GM12878 (cell line): ENCODE data around the gene ABI1. TPM values are rescaled to one million over a fixed set of nuclear protein-coding genes. Genes with fewer than 3 reads are reported as not detected.

Experiments used
- ATAC-seq: fragments of 200-7000 bp; cut with Tn5 transposase; 3 replicates; pipeline ENCODE4 v1.9.1; 2020; ENCODE audit warnings: mild to moderate bottlenecking, moderate library complexity
- BruUV-seq: library from RNA; stranded (reverse); fragments of 400-500 nt; replicated peaks from 2 replicates; lab custom pipeline; 2021; lab: Mats Ljungman, UMichigan
- CTCF ChIA-PET: fragments of 300-600 bp; sonication (Branson Sonifier 250); formaldehyde crosslinking; extraction: SDS; loops from one replicate; lab custom pipeline; 2021; ENCODE audit warnings: inconsistent platforms; lab: Yijun Ruan, JAX
- POLR2A ChIA-PET: fragments of 350-600 bp; formaldehyde crosslinking; extraction: SDS; loops from one replicate; lab custom pipeline; 2021; ENCODE audit warnings: inconsistent platforms; lab: Charles Lee
- RAD21 ChIA-PET: fragments of 300-600 bp; sonication (Branson Sonifier 250); formaldehyde crosslinking; loops from one replicate; lab custom pipeline; 2023; ENCODE audit warnings: antibody characterized with exemption; ENCODE audit not compliant: unreplicated experiment; lab: Charles Lee
- SMC1A ChIA-PET: fragments of 300-600 bp; sonication (Branson Sonifier 250); formaldehyde crosslinking; loops from one replicate; lab custom pipeline; 2023; ENCODE audit not compliant: unreplicated experiment, uncharacterized antibody; lab: Charles Lee
- DNase-seq: peaks from one replicate; pipeline ENCODE4 v3.0.0-alpha.2; 2011; ENCODE audit warnings: low read depth, low spot score
- FAIRE-seq: peaks from 3 replicates; lab custom pipeline; 2011; peaks lifted over from hg19 to GRCh38; lab: Jason Lieb, UNC
- H2AFZ ChIP-seq: 2 replicates; pipeline ENCODE4 v1.6.0; 2011; ENCODE audit warnings: low read depth, low read length, control low read depth; ENCODE audit not compliant: control insufficient read depth
- H3K27ac ChIP-seq: 2 replicates; pipeline ENCODE4 v1.5.1; 2011; ENCODE audit warnings: control low read depth; ENCODE audit not compliant: control insufficient read depth, insufficient read depth
- H3K27me3 ChIP-seq, 2 experiments: replicated peaks in 1 of 2; 2 replicates each; pipeline versions ENCODE4 v1.6.0 to v1.6.1; 2011; ENCODE audit warnings: low read length in 1 of 2; ENCODE audit not compliant: control insufficient read depth in 2 of 2, insufficient read depth in 2 of 2
- H3K36me3 ChIP-seq, 2 experiments: 2 replicates each; pipeline ENCODE4 v1.5.1; 2011; ENCODE audit warnings: low read length in 1 of 2; ENCODE audit not compliant: control insufficient read depth in 2 of 2, insufficient read depth in 2 of 2
- H3K4me1 ChIP-seq: 2 replicates; pipeline ENCODE4 v1.6.1; 2011; ENCODE audit warnings: mild to moderate bottlenecking, low read length, moderate library complexity, mixed read lengths; ENCODE audit not compliant: control insufficient read depth, insufficient read depth
- H3K4me2 ChIP-seq: 2 replicates; pipeline ENCODE4 v1.6.0; 2011; ENCODE audit warnings: control low read depth; ENCODE audit not compliant: control insufficient read depth, insufficient read depth
- H3K4me3 ChIP-seq: fragments of 200-600 bp; sonication (generic); 2 replicates; pipeline ENCODE4 v1.5.1; 2016
- H3K79me2 ChIP-seq: 2 replicates; pipeline ENCODE4 v1.6.0; 2011; ENCODE audit warnings: low read length; ENCODE audit not compliant: control insufficient read depth, insufficient read depth
- H3K9ac ChIP-seq: 2 replicates; pipeline ENCODE4 v1.8.0; 2011; ENCODE audit warnings: low read length, control low read depth, mixed read lengths; ENCODE audit not compliant: control insufficient read depth, insufficient read depth
- H3K9me3 ChIP-seq: replicated peaks from 3 replicates; pipeline ENCODE4 v1.5.1; 2011; ENCODE audit warnings: mild to moderate bottlenecking, low read length; ENCODE audit not compliant: control insufficient read depth, insufficient read depth
- H4K20me1 ChIP-seq: 2 replicates; pipeline ENCODE4 v1.6.0; 2011; ENCODE audit not compliant: control insufficient read depth, insufficient read depth
- CEBPB ChIP-seq, 2 experiments: fragments of 150-350 bp in 1 of 2; IDR thresholded peaks; 2 replicates each; pipeline ENCODE4 v1.6.1; 2012 to 2014; ENCODE audit warnings: low read depth in 2 of 2, low read length in 2 of 2, borderline replicate concordance in 1 of 2, inconsistent platforms in 1 of 2
- SMAD1 ChIP-seq: fragments of 450-650 bp; IDR thresholded peaks from 2 replicates; pipeline ENCODE4 v1.6.1; 2018; ENCODE audit warnings: mild to moderate bottlenecking, low read depth; ENCODE audit not compliant: partially characterized antibody
- WGBS: methylation state at CpG from one replicate; pipeline ENCODE4 v1.1.6; 2016; ENCODE audit warnings: low lambda C conversion rate; ENCODE audit not compliant: insufficient replicate concordance, insufficient coverage; ENCODE audit errors: missing lambda C conversion rate; 5-methylcytosine and 5-hydroxymethylcytosine counted together
- in situ Hi-C: fragments of 300-500 bp; cut with MboI; formaldehyde crosslinking; loops from 9 replicates; pipeline ENCODE4 v1.14.3; 2018; ENCODE audit warnings: mixed read lengths
- intact Hi-C: fragments of 100-400 bp; cut with micrococcal nuclease; formaldehyde crosslinking; loops from one replicate; pipeline ENCODE4 v1.14.2; 2022; ENCODE audit not compliant: unreplicated experiment
- polyA plus RNA-seq, 11 experiments: library from polyadenylated mRNA; depleted of rRNA in 4 of 11; unstranded in 6 of 11; stranded (reverse) in 5 of 11; fragments of >200 nt; fragmentation: Nextera tagmentation in 4 of 11; fragmentation: Illumina TruSeq in 1 of 11; extraction: Ambion mirVana in 4 of 11; extraction: Trizol in 1 of 11; gene quantifications; 1 replicate in 1 of 11; 2 replicates in 10 of 11; pipeline versions ENCODE4 v1.2.1 to v1.2.3, GENCODE V29; 2011 to 2016; ENCODE audit warnings: inconsistent platforms in 2 of 11, missing spikeins in 2 of 11, low read depth in 1 of 11
- total RNA-seq, 4 experiments: library from RNA; depleted of rRNA in 3 of 4; stranded (reverse); fragments of >200 nt in 3 of 4; fragmentation: Illumina TruSeq in 1 of 4; extraction: Trizol in 1 of 4; gene quantifications; 2 replicates each; pipeline versions ENCODE4 v1.2.1 to v1.2.3, GENCODE V29; 2013 to 2021
- TF ChIP-seq, protein P1 (sequence below): fragments of 450-650 bp; IDR thresholded peaks from 2 replicates; pipeline ENCODE4 v1.6.1; 2018; ENCODE audit warnings: mild to moderate bottlenecking, low read depth, moderate library complexity; ENCODE audit not compliant: partially characterized antibody
- TF ChIP-seq, protein P2 (sequence below): fragments of 450-650 bp; formaldehyde crosslinking; IDR thresholded peaks from 2 replicates; pipeline ENCODE4 v1.4.0; 2020; ENCODE audit warnings: mild to moderate bottlenecking, moderate library complexity

Gene ABI1
- total and polyA plus RNA-seq, 10 of the 15 experiments (the other 5 are each of a cell fraction or from before 2014, with no cell fraction given) = 31.2 to 73.2 (median 50.7) TPM

DNA sequence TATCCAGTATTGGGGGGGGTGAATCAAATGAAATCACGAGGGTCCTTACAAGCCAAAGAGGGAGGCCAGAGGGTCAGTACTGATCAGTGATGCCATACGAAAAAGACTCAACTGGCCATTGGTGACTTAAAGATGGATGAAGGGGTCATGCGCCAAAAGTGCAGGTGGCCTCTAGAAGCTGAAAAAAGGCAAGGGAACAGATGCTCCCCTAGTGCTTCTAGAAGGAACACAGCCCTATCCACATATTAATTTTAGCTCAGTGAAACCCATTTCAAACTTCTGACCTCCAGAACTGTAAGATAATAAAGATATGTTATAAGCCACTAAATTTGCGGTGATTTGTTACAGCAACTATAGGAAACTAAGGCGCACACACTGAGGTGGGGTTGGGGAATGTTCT lies 62.5 kb downstream of the ABI1 start:
- in situ Hi-C loops (no loop called here), intact Hi-C loops (no loop called here)
- FAIRE-seq = no peak
- Histone ChIP-seq H3K9ac (no peak overlapping the region), H3K4me2 (no peak overlapping the region), H3K4me1 (peaks cover 31% of the 10 kb centered on the region), H3K27me3 (no peaks in the 10 kb centered on the region), H3K9me3 (peaks cover 30% of the 10 kb centered on the region), H3K4me3 (no peak overlapping the region), H4K20me1 (no peaks in the 10 kb centered on the region), H3K36me3 (peaks cover 2 to 6% of the 10 kb centered on the region in 2 experiments; a peak in 3 of 4 replicates), H3K79me2 (peaks cover 97% of the 10 kb centered on the region), H2AFZ (no peak overlapping the region), H3K27ac (no peak overlapping the region; the same call in 1 of the 2 replicates)
- CTCF ChIA-PET = interaction anchor here (0.9 to 2.3 kb wide), 7 partner anchors 8 to 63 kb away, joined by 3 to 9 read pairs (median 5); partner anchors contain the start of gene ABI1
- no peak for TF ChIP-seq SMAD1
- no peak for TF ChIP-seq CEBPB (IDR thresholded peaks at IDR 0.05; ENCODE audit: borderline replicate concordance in 1 of 2, low read depth in 2 of 2, low read length in 2 of 2)
- TF ChIP-seq, protein P1, sequence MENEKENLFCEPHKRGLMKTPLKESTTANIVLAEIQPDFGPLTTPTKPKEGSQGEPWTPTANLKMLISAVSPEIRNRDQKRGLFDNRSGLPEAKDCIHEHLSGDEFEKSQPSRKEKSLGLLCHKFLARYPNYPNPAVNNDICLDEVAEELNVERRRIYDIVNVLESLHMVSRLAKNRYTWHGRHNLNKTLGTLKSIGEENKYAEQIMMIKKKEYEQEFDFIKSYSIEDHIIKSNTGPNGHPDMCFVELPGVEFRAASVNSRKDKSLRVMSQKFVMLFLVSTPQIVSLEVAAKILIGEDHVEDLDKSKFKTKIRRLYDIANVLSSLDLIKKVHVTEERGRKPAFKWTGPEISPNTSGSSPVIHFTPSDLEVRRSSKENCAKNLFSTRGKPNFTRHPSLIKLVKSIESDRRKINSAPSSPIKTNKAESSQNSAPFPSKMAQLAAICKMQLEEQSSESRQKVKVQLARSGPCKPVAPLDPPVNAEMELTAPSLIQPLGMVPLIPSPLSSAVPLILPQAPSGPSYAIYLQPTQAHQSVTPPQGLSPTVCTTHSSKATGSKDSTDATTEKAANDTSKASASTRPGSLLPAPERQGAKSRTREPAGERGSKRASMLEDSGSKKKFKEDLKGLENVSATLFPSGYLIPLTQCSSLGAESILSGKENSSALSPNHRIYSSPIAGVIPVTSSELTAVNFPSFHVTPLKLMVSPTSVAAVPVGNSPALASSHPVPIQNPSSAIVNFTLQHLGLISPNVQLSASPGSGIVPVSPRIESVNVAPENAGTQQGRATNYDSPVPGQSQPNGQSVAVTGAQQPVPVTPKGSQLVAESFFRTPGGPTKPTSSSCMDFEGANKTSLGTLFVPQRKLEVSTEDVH = no peak
- TF ChIP-seq, protein P2, sequence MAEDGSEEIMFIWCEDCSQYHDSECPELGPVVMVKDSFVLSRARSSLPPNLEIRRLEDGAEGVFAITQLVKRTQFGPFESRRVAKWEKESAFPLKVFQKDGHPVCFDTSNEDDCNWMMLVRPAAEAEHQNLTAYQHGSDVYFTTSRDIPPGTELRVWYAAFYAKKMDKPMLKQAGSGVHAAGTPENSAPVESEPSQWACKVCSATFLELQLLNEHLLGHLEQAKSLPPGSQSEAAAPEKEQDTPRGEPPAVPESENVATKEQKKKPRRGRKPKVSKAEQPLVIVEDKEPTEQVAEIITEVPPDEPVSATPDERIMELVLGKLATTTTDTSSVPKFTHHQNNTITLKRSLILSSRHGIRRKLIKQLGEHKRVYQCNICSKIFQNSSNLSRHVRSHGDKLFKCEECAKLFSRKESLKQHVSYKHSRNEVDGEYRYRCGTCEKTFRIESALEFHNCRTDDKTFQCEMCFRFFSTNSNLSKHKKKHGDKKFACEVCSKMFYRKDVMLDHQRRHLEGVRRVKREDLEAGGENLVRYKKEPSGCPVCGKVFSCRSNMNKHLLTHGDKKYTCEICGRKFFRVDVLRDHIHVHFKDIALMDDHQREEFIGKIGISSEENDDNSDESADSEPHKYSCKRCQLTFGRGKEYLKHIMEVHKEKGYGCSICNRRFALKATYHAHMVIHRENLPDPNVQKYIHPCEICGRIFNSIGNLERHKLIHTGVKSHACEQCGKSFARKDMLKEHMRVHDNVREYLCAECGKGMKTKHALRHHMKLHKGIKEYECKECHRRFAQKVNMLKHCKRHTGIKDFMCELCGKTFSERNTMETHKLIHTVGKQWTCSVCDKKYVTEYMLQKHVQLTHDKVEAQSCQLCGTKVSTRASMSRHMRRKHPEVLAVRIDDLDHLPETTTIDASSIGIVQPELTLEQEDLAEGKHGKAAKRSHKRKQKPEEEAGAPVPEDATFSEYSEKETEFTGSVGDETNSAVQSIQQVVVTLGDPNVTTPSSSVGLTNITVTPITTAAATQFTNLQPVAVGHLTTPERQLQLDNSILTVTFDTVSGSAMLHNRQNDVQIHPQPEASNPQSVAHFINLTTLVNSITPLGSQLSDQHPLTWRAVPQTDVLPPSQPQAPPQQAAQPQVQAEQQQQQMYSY (CRISPR knock-in tag) = no peak
- SMC1A ChIA-PET = interaction anchor here (1.0 to 2.8 kb wide), 12 partner anchors 10 to 72 kb away, joined by 3 to 28 read pairs (median 4); no protein-coding TSS in a partner anchor
- RAD21 ChIA-PET = interaction anchor here (1.2 to 1.8 kb wide), 3 partner anchors 9 to 46 kb away, joined by 4 to 10 read pairs (median 5); no protein-coding TSS in a partner anchor
- POLR2A ChIA-PET = interaction anchor here (0.7 to 1.0 kb wide), 2 partner anchors 58 to 59 kb away, joined by 3 to 4 read pairs; no protein-coding TSS in a partner anchor
- WGBS = 97% methylated on average over 5 of the region's 5 CpGs
- DNase-seq = no peak
- no peak for ATAC-seq
- no TSS peak for BruUV-seq
